Upper lobe of right lung (tissue), 1 donor: Measurements from ENCODE around the gene EPB41L3. TPM values are rescaled to one million over a fixed set of nuclear protein-coding genes. Genes with fewer than 3 reads are reported as not detected.

ENCODE experiments used
- ATAC-seq: fragments of 200-7000 bp; cut with Tn5 transposase; one replicate; pipeline ENCODE4 v1.9.1; 2020; ENCODE audit warnings: mild to moderate bottlenecking, moderate library complexity
- DNase-seq: peaks from one replicate; pipeline ENCODE4 v3.0.0-alpha.2; 2020
- H3K27ac ChIP-seq: fragments of 200-600 bp; one replicate; pipeline ENCODE4 v1.8.0; 2022
- H3K27me3 ChIP-seq: fragments of 200-600 bp; one replicate; pipeline ENCODE4 v1.8.0; 2022; ENCODE audit warnings: mild to moderate bottlenecking
- H3K36me3 ChIP-seq: fragments of 200-600 bp; one replicate; pipeline ENCODE4 v1.8.0; 2022
- H3K4me1 ChIP-seq: fragments of 200-600 bp; one replicate; pipeline ENCODE4 v1.8.0; 2022
- H3K4me3 ChIP-seq: fragments of 200-600 bp; one replicate; pipeline ENCODE4 v1.8.0; 2022; ENCODE audit warnings: mild to moderate bottlenecking
- H3K9me3 ChIP-seq: fragments of 200-600 bp; one replicate; pipeline ENCODE4 v1.8.0; 2022
- CTCF ChIP-seq: fragments of 200-600 bp; IDR thresholded peaks from one replicate; pipeline ENCODE4 v1.8.0; 2022; ENCODE audit warnings: antibody characterized with exemption
- intact Hi-C: fragments of 100-400 bp; cut with DNase I; formaldehyde crosslinking; loops from one replicate; pipeline ENCODE4 v1.11.0; 2022
- total RNA-seq: library from RNA; stranded (reverse); fragmentation: NEBNext Ultra II Directional; extraction: Animal tissue kit (Norgen Biotek cat#: 25700); gene quantifications from one replicate; pipeline ENCODE4 v1.2.1, GENCODE V29; 2021
- donor health status: DM: no; HTN: yes; CAD: no; lungs with severe emphysema.

Gene EPB41L3
- total RNA-seq, 1 donor from 2014 or later, result 68.9 TPM

DNA sequence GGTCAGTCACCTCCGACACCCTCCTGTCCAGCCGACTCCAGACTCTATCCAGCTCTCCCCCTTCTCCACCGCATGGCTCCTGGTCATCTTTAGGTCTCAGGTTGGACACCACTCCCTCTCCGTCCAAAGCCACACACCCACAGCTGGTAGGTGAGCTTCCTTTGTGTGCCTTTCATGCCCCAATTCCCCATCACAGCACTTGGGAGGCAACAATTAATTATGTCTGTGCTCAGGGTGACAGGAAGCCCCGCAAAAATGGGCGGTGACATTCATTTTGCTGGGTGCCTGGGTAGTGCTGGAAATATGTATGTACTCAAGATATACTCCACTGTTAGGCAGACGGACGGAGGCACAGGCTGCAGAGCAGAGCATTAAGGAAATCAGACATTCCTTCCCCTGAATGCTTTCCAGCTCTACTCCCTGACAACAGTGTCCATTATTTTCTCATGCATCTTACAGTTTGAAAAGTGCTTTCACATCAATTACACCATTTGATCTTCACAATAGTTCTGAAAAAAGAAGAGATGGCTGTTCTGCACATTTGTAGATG, 13.1 kb downstream of the EPB41L3 start:
- H3K4me1 ChIP-seq, result no peaks in the 10 kb centered on the region
- H3K27me3 ChIP-seq, result no peaks in the 10 kb centered on the region
- no peaks in the 10 kb centered on the region for H3K9me3 ChIP-seq
- no peak overlapping the region for H3K27ac ChIP-seq
- no peak for TF ChIP-seq CTCF
- H3K4me3 ChIP-seq, result no peak overlapping the region
- ATAC-seq (no peak), DNase-seq (no peak)
- intact Hi-C loops, result no loop called here
- no peaks in the 10 kb centered on the region for H3K36me3 ChIP-seq

GRCh38 chr18:5529471-5529870, 14.3 kb downstream of the EPB41L3 start:
- no peaks in the 10 kb centered on the region for H3K9me3 ChIP-seq
- H3K36me3 ChIP-seq, result no peaks in the 10 kb centered on the region
- no peak for TF ChIP-seq CTCF
- no peak overlapping the region for H3K27ac ChIP-seq
- DNase-seq (no peak), ATAC-seq (peak; percentile 31)
- no peak overlapping the region for H3K4me3 ChIP-seq
- intact Hi-C loops, result no loop called here
- no peaks in the 10 kb centered on the region for H3K4me1 ChIP-seq
- H3K27me3 ChIP-seq, result no peaks in the 10 kb centered on the region

DNA sequence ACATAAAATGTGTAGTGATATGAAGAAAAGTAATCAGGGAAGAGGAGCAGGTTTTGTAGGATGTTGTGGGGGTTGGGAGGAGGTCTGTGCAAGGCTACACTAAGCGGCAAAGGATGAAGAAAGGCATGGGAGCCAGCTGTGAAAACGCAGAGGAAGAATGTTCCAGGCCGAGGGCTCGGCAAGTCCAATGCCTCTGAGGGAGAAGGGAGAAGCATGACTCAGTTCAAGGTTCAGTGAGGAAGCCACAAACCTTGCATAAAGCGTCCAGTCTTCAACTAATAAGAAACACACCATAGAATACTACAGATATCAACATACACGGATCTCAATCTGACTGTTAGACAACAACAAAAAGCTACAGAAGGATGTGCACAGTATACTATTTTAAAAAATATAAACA, 16.2 kb downstream of the EPB41L3 start:
- no peaks in the 10 kb centered on the region for H3K27me3 ChIP-seq
- no peaks in the 10 kb centered on the region for H3K4me1 ChIP-seq
- no peak for DNase-seq
- intact Hi-C loops, result no loop called here
- no peaks in the 10 kb centered on the region for H3K9me3 ChIP-seq
- H3K4me3 ChIP-seq, result no peak overlapping the region
- TF ChIP-seq CTCF, result no peak
- no peaks in the 10 kb centered on the region for H3K36me3 ChIP-seq
- H3K27ac ChIP-seq, result no peak overlapping the region
- peak; percentile 84 for ATAC-seq

- Histone ChIP-seq H3K27ac (no peak overlapping the region), H3K36me3 (no peaks in the 10 kb centered on the region), H3K9me3 (no peaks in the 10 kb centered on the region), H3K4me1 (peaks cover 4% of the 10 kb centered on the region), H3K4me3 (no peak overlapping the region), H3K27me3 (no peaks in the 10 kb centered on the region)
- ATAC-seq, result no peak
- no peak for DNase-seq
- no peak for TF ChIP-seq CTCF
- intact Hi-C loops, result no loop called here
Measured at GRCh38 chr18:5524660-5525059, 19.1 kb downstream of the EPB41L3 start.

DNA sequence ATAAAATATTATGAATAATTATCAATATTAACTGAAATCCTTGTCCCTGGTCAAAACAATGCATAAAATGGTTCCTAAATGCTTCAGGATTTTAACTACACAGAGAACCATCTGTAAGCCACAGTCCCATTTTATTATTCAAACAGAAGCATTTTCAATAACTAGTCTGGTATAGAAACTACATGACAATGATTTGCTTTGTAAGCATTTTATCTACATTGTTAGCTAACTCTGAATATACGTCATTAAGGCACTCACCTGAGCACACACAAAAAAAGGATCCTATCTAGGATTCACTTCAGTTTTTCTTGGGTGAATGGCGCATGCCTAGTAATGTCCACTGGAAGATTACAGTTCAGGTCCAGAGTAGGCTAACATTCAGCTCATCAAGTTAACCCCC, 22.8 kb downstream of the EPB41L3 start:
- ATAC-seq (no peak), DNase-seq (no peak)
- H3K4me3 ChIP-seq, result no peak overlapping the region
- H3K9me3 ChIP-seq, result no peaks in the 10 kb centered on the region
- H3K4me1 ChIP-seq, result peaks cover 8% of the 10 kb centered on the region
- H3K27me3 ChIP-seq, result no peaks in the 10 kb centered on the region
- no peak overlapping the region for H3K27ac ChIP-seq
- intact Hi-C loops, result no loop called here
- H3K36me3 ChIP-seq, result no peaks in the 10 kb centered on the region
- no peak for TF ChIP-seq CTCF

GRCh38 chr18:5520464-5520863, 23.3 kb downstream of the EPB41L3 start:
- ATAC-seq (no peak), DNase-seq (no peak)
- no peak overlapping the region for H3K4me3 ChIP-seq
- intact Hi-C loops, result no loop called here
- no peaks in the 10 kb centered on the region for H3K36me3 ChIP-seq
- TF ChIP-seq CTCF, result no peak
- no peak overlapping the region for H3K27ac ChIP-seq
- H3K9me3 ChIP-seq, result no peaks in the 10 kb centered on the region
- H3K27me3 ChIP-seq, result no peaks in the 10 kb centered on the region
- H3K4me1 ChIP-seq, result peaks cover 13% of the 10 kb centered on the region
